Body of pancreas (tissue), 4 donors: Measurements from ENCODE around the gene CORIN.

ENCODE experiments used
- POLR2A ChIP-seq, 3 donors: fragments of 450-650 bp; IDR thresholded peaks; one replicate each; pipeline ENCODE4 v1.6.1; 2016; ENCODE audit warnings: antibody characterized with exemption in 3 of 3, mild to moderate bottlenecking in 2 of 3
- TF ChIP-seq, protein P1 (sequence below), 7 experiments: fragments of 450-650 bp in 4 of 7; fragments of 200-600 bp in 3 of 7; sonication (generic) in 3 of 7; IDR thresholded peaks; one replicate each; pipeline ENCODE4 v1.5.1; 2016 to 2019; ENCODE audit warnings: antibody characterized with exemption in 7 of 7

DNA sequence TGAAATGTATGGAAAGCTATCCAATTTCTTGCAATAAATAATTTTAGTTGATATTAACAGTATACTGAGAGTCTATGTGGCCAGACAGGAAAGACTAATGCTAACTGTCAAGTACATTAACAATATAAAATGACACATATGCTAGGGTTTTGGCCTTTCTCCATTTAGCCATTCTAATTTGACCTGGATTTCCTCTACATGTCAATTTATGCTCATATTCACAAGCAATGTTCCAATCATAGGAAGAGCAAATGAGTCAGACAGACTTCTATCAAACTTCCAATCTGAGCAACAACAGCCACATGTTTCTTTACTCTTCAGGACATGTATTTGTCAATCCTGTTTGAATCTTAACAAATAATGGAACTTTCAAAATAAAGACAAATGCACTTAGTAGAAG is 53.6 kb downstream of the CORIN start:
- no peak for TF ChIP-seq POLR2A (IDR thresholded peaks at IDR 0.05)
- TF ChIP-seq, protein P1, sequence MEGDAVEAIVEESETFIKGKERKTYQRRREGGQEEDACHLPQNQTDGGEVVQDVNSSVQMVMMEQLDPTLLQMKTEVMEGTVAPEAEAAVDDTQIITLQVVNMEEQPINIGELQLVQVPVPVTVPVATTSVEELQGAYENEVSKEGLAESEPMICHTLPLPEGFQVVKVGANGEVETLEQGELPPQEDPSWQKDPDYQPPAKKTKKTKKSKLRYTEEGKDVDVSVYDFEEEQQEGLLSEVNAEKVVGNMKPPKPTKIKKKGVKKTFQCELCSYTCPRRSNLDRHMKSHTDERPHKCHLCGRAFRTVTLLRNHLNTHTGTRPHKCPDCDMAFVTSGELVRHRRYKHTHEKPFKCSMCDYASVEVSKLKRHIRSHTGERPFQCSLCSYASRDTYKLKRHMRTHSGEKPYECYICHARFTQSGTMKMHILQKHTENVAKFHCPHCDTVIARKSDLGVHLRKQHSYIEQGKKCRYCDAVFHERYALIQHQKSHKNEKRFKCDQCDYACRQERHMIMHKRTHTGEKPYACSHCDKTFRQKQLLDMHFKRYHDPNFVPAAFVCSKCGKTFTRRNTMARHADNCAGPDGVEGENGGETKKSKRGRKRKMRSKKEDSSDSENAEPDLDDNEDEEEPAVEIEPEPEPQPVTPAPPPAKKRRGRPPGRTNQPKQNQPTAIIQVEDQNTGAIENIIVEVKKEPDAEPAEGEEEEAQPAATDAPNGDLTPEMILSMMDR (IDR thresholded peaks at IDR 0.05), result no peak
